NOMO-1 treated with dmso at 0.1 percent for 144 hours (cell line): ENCODE results near the gene PANX1.

ENCODE experiments used
- DNase-seq: peaks from one replicate; lab custom pipeline; 2025; ENCODE audit not compliant: unreplicated experiment; lab: John Stamatoyannopoulos, UW

PANX1 gene

DNA sequence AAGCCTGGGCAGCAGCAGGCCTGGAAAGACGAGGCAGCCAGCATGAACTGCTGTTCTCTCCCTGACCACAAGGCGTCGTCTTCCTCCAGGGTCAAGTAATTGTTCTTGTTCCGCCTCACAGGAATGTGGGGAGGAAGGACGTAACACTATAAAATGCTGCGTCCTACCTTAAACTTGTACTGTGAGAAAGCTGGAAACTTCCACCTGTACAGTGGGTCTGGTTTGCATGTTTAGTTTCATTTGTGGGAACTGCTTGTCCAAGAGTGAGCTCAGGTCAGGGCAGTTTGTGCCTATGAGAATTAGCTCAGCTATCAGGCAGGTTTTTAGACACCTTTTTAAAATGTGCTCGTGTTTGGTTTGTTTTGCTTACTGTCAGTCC, 55.2 kb downstream of the PANX1 start:
- no peak for DNase-seq

DNA sequence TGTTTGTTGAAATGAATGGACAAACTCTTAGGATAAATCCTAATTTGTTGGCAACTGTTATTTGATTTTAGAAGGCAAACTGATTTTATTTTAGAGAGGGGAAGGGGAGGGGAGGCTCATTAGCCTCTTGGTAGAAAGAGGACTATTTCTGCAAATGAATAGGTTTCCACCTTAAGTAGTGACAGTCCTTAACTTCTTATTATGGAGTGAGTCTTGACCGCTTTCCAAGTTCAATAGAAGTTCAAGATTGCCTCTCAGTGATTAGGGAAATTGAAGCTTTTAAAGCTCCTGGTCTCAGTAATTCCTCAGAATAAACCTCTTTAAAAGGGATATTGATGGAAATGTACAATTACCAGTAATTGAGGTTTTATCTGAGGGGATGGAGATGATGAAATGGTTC, 55.7 kb downstream of the PANX1 start:
- DNase-seq = no peak

DNA sequence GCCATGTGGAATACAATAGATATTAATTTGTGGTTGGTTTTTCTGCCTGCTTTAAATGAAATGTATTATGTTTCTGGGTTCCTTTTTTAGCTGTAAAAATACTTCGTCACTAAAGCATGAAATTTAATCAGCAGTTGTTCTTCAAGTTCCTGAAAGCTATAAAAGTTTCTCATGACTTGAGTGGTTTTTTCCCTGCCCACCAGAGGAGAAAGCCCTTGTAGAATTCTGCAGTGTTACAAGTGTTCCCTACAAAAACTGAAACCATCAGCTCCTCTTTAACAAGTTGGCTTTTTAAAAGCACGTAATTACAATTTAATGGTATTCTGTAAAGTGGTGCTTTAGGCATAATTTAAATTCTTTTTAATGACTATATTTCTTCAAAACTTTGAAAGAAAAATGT, 56.2 kb downstream of the PANX1 start:
- no peak for DNase-seq

DNA sequence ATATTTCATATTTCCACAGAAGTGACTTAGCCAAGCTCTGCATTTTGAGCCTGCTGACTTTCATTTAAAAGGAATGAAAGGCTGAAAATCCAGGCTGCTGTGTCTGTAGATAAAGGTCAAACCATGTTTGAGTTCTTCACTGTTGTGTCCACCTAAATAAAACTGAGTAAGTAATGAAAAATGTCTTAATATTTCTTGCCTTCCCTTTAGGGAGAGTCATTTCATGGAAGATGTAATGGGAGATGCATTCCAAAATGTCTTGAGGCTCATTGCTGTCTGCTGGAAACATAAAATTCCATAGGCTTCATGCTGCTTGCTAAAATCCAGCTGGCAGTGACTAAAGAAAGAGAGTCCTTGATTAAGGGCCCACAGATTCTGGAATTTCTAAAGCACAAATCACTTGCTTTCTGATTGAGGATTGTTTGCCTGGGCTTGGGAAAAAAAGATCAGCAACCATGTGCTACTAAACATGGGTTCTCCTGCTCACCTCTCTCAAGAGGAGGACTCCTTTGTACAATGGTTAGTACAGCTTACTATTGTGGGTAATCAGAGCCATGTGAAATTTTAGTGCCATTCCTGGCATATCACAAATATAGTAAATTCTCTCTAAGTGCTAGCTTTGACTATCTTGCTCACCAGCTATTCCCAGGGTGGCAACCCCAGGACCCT, 56.9 kb downstream of the PANX1 start:
- no peak for DNase-seq

DNA sequence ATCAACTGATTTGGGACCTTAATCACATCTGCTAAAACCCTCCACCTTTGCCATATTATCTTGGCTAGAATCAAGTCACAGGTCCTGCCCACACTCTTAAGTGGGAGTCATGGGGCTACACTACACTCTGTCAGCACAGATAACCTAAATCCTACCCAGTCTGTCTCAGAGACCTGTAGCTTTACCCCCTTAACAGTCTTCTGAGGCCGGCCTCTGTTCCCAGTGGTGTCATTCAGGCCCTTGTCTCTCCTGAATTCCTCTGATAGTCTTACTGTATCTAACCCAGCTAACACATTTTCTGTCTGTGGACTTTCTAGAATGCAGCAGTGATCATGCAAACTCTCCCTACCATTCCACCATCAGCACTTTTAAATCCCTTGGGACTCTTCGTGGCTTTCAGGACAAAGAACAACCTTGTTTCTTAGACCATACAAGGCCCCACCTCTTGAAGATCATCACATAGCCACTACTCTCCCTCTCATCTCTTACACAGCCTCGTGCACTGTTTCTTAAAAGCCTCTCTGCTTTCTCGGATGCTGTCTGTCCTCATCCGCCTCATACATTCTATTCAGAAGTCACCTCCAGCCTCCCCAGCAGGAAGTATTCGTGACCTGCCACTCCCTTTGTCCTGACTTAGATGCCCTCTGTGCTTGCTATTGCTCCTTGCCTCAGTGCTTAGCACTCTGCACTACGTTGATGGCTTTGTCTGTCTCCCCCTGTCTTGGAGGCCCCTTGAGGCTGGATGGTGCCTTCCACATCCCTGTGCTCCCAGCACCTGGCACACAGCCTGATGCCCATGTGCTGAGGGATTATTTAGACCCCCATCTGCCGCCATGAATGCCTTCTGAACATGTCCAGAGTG, 57.9 kb downstream of the PANX1 start:
- no peak for DNase-seq

DNA sequence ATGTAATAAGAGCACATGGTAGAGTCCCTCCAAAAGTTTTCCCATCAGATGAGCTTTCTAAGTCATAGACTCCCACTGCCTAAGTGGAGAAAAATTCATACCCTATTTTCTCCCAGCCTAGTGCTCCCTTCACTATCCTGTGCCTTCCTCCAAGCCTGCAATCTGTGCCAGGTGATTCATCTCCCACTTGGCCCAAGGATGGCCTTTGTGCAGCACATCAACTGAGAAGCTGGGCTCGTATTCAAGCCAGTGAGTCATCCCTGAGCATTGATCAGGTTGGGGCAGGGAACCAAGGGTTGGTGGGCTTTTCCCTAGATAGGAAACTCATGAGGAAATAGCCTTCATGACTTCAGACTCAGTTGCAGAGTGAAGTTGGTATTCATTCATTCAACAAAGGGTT, 64.6 kb downstream of the PANX1 start:
- DNase-seq = no peak

DNA sequence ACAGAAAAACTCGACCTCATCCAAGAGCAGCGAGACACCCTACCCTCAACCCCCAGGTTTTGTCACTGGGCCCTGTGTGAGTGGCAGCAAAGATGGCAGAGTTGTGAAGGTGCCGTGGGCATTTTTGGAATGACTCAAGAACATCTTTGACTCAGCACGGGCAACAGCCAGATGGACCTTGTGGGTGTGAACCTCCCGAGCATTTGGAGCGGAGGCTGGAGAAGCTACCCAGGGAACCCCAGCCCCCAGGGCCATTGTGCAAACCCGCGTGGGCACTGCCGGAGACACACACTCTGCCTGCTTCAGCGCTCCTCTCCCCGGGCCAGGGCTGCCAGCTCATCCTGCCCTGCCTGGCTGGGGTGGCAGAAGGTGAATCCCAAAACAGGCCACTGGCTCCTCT, 66.1 kb downstream of the PANX1 start:
- no peak for DNase-seq

DNA sequence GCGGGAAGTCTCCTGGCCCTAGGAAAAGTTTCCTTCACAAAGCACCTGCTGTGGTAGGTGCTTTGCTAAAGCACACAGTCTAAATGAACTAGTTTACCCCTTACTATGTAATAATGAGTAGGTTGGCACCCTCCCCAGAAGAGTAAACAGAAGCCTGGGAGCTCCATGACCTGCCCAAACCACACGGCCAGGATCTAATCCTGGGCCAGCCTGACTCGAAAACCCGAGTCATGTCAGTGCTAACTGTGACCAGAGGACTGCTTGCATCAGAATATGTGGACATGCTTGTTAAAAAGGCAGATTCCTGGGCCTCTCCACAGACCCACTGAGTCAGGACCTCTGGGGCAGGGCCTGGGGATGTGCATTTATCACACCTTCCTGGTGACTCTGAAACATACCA, 67.7 kb downstream of the PANX1 start:
- DNase-seq = no peak

DNA sequence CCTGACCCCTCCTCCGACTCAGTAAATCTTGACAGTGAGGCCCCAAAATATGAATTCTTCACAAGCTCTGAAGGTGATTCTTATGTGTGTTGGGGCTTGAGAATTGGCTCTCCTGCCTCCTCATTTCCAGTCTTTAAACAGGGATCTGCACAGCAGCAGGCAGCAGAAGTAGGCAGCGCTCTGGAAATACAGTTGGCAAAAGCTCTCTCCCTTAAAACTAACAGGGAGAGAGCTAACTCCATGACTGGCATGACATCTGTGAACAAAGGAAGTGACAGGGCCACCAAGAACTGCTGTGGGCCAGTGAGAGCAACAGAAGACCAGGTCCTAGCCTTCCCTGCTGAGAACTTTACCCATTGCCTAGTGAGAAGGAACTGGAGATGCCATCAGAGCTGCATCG, 70.1 kb downstream of the PANX1 start:
- no peak for DNase-seq

DNA sequence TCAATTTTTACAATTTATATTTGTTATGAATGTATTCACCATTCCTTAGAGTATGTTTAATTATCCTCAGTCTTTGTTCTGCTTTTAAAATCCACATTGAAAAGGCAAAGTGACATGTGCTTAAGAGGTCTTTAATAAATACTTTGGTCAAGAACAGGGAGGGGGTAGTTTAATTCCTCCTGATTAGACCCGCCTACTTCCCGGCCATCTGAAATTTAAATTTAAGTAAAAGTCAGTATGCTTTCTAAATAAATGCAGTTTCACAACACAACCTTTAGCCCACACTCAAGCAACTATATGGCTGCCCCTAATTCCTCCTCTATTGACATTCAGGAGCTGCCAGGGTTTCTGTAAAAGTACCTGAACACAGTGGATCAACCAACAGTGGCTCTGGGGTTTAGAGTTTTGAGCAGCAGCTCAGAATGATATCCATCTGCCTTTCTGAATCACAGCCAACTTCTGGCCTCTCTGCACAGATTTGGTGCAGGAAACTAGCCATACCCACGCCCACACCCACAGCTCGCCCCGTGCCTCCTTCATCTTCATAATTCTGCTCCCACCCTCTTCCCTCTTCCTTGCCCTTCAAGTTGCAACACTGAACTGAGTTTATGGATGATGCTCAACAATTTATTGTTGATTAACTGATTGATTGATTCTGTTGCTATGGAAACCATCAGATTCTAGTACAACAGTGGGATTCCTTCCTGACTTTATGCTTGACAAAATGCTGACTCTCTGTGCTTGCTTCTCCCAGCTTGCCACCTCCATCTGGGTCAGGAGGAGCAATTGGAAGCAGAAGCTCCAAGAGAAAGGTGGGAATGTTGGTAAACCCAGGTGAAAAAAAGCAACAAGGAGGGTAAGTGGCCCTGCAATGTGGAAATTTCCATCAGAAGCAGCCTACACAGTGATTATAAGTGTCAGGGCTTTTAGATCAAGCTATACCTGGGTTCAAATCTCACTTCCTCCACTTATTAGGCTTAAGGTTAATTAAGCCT, 70.8 kb downstream of the PANX1 start:
- DNase-seq = no peak

DNA sequence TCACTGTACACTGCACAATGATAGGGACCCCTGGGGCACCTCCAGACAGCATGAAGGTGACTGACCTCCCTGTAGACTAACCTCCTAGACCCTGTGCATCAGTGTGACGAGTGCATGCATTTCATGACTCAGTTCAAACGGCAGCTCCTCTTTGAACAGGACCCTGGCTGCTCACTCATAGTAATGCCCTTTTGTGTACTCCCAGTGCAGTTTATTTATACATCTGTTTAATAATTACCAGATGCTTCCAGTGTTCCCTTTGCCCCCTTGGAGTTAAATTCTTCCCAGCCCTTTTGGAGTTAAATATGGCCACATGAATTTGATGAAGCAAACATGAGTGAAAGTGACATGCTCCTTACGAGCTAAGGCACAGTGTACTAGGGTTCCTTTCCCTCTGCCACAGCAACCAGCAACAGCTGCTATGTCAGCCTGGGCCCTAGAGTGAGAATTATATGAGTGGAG, 72.4 kb downstream of the PANX1 start:
- DNase-seq = no peak

DNA sequence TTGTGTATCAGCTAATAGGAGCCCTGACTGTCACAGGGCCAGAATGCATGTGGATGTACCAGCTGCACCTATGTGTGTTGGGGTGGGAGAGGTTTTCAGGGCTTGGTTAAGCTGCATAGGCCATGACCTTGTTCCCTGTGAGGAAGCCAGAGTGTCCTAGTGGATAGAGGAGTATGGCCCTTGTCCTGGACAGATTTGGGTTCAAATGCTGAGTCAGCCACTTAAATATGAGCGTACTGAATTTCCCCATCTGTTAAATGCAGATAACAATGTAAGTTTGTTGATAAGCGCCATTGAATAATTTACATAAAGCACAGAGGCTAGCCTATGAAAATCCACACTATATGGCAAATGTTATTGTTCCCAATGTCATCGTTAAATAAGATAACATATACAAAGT, 74.4 kb downstream of the PANX1 start:
- no peak for DNase-seq

DNA sequence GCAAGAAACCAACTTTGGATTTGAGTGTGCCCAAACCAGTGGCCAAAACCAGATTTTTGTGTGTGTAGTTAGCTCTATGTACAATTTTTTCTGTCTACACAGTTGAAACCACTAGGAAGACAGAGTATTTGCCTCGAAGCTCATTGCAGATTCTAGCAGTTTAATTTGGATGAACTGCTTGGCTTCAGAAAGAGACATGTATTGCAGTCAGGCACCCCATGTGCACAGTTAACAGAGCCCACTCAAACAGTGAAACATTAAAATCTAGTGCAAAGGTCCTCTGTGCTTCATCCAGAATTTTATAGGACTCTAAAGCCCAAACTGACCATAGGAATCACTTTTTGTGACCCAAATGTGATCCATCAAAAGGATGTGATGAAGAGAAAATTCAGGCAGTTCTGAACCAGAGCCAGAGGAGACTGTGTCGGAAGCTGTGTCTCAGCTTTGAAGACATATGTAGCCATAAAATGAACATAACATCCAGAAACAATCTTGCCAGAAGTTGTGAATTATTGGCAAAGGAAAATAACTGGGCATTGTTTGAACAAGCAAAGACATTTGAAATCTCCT, 82.7 kb downstream of the PANX1 start:
- no peak for DNase-seq

DNA sequence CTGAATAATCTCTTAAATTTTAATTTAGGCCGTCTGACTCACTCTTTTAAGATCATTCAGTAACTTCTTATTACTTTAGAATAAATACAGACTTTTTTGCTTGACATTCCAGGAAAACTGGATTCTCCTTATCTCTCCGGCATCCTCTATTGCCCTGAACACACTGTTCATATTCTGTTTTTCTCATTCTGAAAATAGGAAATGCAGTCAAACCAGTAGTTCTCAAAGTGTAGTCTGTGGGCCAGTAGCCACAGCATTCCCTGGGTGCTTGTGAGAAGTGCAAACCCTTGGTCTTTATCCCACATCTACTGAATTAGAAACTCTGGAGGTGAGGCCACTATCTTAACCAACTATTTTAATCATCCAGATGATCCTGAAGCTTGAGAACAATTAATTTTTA, 84.3 kb downstream of the PANX1 start:
- DNase-seq = no peak

DNA sequence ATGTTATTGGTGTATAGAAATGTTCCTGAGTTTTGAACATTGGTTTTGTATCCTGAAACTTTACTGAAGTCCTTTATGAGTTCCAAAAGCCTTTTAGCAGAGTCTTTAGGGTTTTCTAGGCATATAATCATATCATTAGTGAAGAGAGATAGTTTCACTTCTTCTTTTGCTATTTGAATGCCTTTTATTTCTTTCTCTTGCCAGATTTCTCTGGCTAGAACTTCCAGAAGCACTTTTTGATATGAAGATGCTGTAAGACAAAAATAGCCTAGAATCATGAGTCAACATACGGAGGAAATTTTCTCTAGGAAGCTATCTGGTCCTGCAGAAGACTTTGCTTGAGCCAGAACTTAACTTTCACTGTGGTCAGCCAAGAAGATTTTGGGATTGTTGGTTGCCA, 89.1 kb downstream of the PANX1 start:
- DNase-seq = no peak

DNA sequence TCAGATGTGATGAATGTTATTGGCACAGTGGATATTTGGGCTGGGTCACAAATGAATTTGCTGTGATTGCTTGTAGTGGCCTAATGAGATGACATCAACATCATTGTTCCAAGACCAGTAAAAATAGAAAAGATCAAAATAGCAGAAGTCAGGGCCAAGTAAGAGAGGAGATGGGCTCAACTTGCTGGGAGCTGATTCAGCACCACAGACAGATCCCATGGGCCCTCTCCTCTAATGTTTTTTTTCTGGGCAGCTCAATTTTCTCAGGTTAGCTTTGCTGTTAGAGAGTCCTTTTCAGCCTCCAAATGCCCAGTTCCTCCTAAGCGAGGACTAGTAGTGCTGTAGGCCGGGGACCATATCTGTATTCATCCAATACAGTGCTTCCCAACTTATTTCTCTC, 89.7 kb downstream of the PANX1 start:
- DNase-seq = no peak

DNA sequence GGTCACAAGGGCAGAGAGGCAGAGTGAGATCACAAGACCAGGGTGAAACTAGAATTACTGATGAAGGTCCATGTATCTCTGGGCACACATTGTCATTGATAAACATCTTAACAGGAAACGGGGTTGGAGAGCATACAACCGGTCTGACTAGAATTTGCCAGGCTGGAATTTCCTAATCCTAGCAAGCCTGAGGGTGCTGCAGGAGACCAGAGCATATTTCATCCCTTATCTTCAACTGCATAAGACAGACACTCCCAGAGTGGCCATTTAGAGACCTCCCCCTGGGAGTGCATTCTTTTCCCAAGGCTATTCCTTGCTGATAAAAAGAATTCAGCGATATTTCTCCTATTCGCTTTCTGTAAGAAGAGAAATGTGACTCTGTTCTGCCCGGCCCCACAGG, 91.1 kb downstream of the PANX1 start:
- DNase-seq = no peak

DNA sequence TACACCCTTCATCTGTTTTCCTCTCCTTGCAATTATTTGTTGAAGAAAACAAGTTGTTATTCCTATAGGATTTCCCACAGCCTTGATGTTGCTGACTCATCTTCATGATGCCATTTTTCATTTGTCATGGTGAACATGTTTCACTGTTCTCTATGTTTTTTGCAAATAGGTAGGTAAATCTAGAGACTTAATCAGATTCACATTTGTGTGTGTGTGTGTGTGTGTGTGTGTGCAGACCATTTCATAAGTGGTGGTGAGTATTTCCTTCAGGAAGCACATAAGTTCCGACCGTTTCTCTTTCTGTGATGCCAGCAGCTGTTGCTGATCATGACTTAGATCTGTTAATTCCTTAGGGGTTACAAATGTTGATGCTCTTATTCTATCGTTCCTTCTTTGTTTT, 95.4 kb downstream of the PANX1 start:
- no peak for DNase-seq
